CD1c-positive myeloid dendritic cell (primary cell): ENCODE measurements around the gene KLHDC8B.
A peak's percentile ranks its signal among the peaks of the same experiment; 100 is the strongest.

Experiments
- DNase-seq: peaks from one replicate; pipeline ENCODE4 v3.0.0-alpha.2; 2016; ENCODE audit errors: extremely low spot score

The KLHDC8B gene

DNA sequence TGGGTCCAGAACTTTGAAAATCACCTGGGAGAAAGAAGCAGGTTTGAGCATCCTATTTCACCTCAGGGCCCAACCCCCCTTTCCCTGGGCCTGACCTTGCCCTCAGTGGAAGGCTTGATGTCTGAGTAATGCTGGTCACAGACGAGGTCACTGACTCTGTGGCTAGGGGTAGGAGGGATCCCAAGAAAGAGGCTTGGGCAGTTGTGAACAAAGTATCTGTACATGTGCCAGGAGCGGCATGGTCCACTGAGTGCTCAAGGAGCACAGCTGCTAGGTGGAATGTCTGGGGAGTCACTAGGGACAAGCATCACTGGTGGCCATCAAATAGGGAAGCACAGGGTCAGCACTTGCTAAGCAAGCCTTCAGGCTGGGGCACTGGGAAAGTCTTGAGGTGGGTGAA is 12.6 kb upstream of the KLHDC8B start:
- DNase-seq = no peak

DNA sequence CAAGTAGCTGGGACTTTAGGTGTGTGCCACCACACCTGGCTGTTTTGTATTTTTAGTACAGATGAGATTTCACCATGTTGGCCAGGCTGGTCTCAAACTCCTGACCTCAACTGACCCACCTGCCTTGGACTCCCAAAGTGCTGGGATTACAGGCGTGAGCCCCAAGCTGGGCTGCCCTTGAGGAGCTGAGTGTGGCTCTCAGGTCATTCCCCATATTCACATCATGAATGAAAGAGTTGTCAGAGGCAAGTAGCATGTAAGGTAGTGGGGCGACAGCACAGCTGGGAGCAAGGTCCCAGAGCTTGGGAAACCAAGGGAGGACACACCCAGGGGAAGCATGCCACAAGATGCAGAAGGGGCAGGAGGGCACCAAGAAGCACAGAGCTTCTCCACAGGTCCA is 10.2 kb upstream of the KLHDC8B start:
- no peak for DNase-seq

DNA sequence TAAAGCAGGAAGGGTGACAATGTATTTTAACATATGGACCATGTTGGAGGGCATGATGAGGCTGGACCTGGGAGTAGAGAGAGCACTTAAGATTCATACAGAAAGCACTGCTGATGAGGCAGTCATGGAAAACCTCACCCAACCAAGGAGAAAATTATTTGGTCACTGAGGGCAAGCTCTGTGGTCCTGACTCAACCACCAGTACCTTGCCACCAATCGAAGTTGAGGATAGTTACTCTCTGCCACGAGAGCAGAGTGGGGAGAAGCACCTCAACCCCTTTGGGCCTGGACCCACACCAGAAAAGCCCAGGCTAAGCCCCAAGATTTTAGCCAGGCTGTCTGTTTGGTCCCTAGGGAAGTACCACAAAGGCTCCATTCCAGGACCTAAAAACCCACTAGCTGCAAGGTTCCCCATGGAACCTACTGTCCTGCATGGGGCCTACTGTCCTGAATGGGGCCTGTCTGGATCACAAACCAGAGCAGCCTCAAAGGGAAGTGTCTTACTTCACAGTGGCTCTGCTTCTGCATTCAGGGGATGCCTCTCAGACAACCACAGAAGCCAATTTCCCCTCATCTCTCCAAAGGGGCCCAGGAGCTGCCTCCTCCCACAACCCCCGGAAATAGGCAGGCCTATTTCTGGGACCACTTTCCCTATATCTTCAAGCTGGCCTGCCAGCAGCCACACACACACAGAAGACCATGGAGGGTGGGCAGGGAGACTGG is 9.4 kb upstream of the KLHDC8B start:
- DNase-seq = peak; percentile 7

DNA sequence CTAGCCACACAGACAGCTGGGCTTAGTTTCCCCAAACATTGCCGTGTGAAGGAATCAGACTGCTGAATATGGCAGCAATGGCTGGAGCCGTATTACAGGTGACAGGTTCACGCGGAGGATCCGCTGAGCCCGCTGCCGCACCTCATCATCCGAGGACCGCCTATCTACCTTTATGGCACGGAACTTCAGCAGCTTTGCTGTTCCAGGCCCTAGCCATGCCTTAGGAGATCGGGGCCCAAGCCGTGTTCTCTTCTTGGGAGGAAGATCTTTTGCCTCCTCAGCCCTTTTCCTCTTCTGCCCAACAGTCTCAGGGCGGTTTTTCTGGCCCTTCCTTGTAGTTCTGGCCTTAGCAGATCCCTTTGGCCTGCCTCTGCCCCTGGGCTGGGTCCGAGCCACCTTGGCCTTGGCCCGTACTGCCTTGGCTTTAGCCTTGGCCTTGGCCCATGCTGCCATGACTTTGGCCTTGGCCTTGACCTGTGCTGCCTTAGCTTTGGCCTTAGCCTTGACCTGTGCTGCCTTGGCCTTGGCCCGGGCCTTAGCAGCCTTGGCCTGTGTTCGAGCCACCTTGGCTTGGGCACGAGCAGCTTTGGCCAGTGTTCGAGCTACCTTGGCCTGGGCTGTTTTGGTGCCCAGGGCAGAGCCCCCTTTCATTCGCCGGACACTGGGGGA is 8.5 kb upstream of the KLHDC8B start:
- DNase-seq = no peak

DNA sequence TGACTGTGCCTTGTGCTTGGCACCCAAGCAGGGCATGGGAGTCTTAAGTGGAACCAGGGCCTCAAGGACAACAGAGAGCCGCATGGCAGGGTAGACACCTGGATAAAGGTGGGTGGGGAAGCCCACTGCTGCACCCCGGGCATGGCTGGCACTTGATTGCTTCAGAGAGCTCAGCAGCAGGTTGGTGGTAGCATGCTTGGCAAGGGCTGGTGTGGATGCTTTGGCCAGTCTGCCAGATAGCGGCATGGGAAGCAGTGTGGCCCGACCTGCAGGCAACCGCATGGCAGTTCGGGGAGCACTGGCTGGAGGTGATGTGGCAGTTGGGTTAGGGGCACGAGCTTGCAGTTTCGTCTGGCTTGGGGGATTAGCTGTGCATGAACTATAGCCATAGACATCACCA is 7.8 kb upstream of the KLHDC8B start:
- no peak for DNase-seq

DNA sequence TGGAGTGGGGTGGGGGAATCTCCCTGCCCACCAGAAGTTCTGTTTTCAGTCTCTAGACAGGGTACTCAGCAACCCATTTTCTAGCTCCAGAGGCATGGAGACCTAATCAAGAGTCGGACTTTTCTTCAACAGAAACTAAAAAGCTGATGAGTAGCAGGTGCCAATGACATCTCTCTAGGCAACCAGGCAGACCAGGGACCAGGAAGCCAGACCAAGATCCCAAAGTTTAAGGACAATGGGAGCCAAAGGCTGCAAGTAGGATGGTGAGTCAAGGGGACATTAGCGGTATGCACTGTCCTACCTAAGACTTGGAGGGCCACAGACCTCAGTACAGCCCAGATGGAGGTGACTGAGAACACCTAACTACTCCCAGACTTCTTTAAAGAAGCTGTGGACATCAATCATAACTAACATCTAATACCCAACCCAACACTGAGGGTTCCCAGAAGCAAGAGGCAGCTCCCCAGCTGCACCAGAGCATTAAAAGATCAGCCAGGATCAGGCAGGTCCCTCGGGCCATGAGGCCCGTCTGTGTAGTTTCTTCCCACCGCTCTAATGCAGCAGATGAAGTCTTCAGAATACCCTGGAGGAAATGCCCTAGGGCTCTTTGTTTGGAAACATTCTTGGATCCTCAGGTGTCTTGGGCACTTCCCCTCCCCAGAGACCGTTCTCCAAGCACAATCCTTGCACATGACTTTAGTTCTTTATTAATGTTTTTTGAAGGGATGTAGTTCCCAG is 6.2 kb upstream of the KLHDC8B start:
- DNase-seq = no peak

DNA sequence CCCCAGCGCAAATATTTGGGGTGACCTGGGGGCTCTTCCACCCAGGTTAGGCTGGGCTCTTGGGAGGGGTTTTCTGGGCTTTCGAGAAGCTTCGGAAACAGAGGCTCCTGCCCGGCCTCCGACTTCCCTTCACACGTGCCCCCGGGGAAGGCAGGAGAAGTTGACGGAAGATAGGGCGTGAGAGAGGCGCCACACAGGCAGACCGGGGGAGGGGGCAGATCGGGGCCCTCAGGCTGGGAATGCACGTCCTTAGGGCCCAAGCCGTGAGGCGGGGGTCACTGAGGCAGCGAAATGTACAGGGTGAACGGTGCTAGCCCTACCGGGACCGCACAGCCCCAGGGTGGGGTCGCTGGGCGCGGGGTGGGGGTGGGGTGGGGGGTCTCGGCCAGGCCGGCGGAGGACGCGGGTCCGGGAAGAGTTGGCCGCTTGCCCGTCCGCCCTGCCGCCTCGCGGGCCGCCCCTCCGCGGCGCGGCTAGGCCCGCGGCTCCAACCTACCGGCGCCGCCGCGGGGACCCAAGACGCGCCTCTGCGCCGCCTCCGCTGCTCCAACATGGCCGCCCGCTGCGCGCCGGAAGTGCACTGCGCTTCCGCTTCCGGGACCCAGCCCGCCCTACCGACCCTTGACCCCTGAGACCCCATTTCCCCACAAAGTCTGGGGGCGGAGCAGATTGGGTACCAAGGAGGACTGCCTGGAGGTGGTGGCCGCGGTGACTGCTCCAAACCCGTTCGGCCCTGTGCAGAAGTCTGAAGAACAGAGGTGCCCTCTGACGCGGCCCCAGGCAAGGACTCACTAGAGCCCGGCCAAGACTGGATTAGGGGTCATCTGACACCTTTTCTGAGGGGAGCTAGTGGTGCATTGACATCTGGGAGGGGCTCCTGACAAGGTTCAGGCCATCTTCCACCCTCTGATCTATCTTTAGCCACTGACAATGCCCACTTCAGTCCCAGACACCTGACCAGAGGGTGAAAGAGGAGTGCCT is 5.3 kb upstream of the KLHDC8B start, which contains the start of gene CCDC71:
Gene CCDC71 (minus strand): TSS at position 561 of the 981 bp plus-strand sequence. CDS start 2,123 bp downstream, outside the sequence.
- peak; percentile 78 for DNase-seq

DNA sequence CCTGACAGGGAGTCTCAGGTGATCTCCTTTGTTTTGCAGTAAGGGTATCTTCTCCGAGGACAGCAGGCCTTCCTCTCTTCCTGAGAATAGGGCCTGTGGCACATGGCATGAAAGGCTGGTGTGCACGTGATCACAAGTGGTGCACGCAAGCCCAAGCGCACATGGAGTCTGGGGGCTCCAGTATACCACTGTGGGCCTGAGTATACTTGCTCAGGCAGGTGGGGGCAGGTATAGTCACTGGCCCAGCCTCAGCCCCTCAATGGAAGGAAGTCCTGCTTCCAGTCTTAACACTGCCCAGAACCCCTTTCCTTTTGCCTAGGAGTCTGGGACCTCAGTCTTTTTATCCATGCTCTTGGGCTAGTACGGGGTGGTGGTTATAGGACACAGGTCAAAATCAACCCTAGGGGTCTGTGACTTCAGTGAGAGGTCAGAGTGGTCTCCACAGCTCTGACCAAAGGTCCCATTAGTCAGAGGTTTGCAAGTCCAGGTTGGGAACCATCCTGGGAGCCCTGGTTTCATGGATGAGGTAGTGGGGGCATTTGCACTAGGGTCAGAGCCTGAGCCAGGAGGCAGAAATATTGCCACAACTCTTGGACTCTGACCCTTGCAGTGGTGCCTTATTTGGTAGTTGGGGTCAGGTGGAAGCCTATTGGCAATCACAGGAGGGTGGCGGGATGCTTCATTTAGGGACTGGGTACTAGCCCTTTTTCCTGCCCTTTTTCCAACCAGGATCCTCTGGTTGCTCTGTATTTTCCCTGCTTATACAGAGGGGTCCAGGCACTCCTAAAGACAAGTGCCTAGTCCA is 4.4 kb upstream of the KLHDC8B start:
- DNase-seq = no peak

DNA sequence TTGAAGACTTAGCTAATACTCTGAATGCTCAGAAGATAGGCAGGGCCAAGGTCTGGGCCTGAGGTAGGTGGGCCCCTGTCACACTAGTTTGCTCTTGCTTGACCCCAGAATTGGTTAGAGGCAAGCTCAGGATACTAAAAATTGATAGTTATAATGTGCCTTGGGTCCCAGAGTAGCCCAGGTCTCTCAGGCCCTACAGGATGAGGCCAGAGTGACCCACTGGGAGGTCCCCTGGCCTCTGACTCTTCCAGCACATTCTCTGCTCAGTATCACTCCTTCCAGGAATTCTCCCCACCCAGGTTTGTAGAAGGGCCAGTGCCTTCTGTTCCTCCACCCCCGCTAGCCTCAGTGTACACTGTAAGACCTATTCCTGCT is 667 bp upstream of the KLHDC8B start:
- no peak for DNase-seq

DNA sequence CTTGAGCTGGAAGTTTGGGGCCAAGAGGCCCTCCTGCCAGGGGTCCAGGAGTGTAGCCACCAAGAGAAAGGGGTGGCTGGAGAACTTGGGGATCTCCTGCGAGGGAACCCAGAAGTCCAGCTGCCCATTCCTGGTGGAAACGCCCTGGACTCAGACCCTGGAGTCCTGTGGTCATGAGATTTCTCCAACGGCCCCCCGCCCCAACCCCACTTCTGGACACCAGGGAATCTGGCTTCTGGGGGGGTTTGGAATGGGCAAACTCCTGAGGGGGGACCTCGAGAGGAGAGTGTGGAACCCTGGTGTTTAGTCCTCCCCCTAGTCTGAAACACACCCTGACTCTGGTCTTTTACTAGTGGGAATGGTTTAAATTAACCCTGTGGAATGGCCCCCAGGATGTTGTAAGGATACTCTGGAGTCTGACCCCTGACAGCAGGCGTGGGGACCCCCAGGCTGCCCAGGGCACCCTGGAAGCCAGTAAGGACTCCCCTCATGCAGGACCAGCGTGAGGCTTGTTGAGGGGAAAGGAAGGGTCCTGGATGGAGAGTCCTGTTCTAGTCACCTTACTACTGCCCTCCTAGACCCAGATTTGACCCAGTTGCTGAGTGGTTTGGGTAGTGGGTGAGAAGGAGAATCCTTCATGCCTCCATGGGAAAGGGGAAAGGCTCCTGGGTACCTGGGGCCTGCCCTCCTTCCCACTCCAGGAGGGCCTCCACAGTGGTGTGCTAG is 540 bp downstream of the KLHDC8B start:
- no peak for DNase-seq

DNA sequence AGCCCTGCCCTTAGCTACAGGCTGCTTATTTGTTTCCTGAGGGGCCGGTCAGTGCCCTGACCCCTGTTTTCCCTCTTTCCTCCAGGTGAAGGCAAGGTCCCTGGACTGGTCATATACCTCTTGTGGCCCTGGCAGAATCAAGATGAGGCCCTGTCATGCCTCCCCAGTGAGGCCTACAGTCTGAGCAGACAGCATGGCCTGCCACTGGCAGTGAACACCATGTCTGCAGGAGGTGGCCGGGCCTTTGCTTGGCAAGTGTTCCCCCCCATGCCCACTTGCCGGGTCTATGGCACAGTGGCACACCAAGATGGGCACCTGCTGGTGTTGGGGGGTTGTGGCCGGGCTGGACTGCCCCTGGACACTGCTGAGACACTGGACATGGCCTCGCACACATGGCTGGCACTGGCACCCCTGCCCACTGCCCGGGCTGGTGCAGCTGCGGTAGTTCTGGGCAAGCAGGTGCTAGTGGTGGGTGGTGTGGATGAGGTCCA is 1.2 kb downstream of the KLHDC8B start:
- no peak for DNase-seq

DNA sequence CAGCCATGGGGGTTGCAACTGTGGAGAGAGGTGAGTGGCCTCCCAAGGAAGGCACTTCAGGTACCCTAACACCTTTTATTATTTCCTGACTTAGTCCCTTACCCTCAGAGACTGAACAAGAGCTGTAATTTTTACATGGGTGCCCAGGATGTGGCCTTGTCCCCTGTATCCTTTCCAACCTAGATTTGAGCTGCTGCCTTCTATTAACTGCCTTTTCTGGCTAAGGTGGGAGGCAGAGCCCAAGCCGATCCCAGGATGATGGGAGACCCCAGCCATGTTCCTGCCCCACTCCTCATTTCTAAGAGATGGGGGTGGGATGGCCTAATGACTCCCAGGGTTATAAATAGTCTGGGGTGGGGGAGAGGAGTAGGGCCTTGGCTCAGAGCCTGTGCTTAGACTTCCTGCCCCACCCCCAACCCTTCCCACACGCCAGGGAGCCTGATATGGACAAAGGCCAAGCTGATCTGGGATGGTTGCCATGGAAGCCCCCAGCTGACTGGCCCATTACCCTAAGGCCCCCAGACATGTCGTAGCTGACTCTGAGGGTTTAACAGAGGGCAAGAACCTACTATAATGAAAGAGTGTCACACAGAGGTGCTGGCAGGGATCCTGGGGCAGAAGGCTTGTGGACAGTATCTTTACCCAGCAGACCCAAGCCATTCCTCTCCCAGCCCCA is 1.9 kb downstream of the KLHDC8B start:
- no peak for DNase-seq

DNA sequence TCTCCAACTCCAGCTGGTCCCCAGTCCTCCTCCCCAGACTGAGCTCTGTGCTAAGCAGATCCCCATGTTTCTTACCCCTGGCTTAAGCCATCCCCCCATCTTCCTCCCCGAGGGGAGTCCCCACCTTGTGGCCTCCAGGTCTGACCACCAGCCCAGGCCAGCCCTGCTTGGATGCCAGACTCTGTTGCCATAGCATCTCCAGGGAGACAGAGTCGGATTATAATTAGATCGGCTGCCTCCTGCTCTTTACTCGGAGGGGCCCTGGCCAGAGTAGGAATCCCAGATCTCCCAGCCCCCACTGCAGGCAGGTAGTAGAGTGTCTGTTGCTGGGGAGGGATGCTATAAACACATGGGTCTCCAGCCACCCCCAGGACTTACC is 2.4 kb downstream of the KLHDC8B start:
- DNase-seq = no peak

DNA sequence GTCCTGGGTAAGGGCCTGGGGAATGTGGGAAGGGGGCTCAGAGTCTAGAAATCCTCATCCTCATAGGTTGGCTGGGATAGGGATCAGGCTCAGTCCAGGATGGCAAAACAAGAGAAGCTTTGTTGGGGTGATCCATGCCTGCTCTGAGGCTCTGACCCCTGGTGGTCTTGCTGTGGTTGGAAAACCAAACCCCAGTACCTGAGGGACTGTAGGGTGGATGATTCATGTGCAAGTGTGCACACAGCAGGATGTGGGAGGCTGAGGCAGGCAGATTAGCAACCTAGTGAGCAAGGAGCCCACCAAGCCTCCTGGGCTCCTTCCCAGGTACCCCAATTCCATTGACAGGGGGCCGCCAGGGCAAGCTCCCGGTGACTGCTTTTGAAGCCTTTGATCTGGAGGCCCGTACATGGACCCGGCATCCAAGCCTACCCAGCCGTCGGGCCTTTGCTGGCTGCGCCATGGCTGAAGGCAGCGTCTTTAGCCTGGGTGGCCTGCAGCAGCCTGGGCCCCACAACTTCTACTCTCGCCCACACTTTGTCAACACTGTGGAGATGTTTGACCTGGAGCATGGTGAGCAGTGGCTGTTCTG is 3.1 kb downstream of the KLHDC8B start:
- no peak for DNase-seq

DNA sequence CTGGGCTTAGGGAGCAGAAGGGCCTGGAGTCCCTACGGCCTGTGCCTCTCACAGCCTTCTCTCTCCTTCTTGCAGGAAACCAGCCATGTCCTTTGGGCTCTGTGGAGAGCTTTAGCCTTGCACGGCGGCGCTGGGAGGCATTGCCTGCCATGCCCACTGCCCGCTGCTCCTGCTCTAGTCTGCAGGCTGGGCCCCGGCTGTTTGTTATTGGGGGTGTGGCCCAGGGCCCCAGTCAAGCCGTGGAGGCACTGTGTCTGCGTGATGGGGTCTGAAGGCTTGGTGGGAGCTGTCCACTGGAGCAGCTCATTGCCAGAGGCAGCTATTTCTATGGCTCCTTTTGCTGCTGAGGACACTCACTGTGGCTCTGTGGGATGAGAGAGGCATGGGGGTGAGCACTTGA is 4.1 kb downstream of the KLHDC8B start:
- DNase-seq = no peak

DNA sequence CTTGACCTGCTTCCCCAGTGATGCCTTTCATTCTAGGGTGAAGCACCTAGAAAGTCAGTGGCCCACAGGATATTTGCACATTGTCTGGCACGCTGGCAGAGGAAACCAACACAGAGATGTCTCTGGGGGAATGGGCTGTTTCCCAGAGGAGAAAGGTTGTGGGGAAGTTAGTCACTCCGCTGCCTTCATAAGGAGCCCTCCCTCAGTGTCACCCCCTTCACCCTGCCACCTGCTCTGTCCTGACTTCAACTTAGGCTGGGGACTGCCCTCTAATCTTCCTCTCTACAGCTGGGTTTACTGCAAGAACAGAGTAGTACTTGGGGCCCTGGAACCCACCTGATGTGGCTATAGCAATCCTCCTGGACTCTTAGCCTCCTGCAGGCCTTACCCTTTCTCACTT is 5.7 kb downstream of the KLHDC8B start:
- DNase-seq = no peak

DNA sequence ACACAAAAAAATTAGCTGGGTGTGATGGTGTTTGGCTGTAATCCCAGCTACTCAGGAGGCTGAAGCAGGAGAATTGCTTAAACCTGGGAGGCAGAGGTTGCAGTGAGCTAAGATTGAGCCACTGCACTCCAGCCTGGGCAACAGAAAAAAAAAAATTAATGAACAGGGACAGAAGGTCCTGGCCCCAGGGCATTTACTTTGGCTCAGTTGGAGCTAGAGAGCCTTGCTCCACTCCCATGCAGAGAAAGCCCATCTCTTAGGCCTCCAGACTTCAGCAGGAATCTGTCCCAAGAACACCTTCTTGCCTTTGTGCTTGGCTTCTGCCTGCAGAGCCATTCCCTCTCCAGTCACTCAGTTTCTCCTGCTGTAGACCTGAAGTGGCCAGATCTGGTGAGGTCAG is 8.7 kb downstream of the KLHDC8B start:
- DNase-seq = no peak

DNA sequence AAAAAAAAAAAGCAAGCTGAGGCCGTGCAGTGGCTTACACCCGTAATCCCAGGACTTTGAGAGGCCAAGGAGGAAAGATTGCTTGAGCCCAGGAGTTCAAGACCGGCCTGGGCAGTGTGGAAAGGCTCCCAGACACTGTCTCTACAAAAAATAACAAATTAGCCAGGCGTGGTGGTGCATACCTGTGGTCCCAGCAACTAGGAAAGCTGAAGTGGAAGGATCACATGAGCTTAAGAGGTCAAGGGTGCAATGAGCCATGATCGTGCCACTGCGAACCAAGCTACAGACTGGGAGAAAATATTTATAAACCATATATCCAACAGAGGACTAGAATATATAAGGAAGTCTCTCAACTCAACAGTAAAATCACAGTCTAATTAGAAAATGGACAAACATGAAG is 10.0 kb downstream of the KLHDC8B start:
- no peak for DNase-seq

DNA sequence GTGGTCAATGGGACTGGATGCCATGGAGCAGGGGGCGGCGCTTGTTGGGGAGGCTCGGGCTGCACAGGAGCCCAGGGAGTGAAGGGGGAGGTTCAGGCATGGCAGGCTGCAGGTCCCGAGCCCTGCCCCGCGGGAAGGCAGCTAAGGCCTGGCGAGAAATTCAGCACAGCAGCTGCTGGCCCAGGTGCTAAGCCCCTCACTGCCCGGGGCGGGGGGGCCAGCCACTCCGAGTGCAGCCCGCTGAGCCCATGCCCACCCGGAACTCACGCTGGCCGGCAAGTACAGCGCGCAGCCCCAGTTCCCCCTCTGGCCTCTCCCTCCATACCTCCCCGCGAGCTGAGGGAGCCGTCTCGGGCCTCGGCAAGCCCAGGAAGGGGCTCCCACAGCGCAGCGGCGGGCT is 11.3 kb downstream of the KLHDC8B start:
- DNase-seq = no peak
